T-helper 1 cell treated with Interleukin-12 subunit alpha and Interleukin-12 subunit beta and Interleukin-4 antibody, amounts not matched to agents 30 ng/mL and 1 ng/mL, for 36 hours (primary cell): ENCODE results near the gene AGAP5. TPM values are rescaled to one million over a fixed set of nuclear protein-coding genes. Genes with fewer than 3 reads are reported as not detected.

Experiments
- intact Hi-C: fragments of 100-400 bp; cut with micrococcal nuclease; formaldehyde crosslinking; loops from one replicate; pipeline ENCODE4 v1.15.1; 2024
- total RNA-seq: library from RNA; stranded (reverse); gene quantifications from 2 replicates; pipeline ENCODE4 v1.2.3, GENCODE V29; 2022

AGAP5 gene
- total RNA-seq, 1 donor from 2014 or later: 10.6 TPM

DNA sequence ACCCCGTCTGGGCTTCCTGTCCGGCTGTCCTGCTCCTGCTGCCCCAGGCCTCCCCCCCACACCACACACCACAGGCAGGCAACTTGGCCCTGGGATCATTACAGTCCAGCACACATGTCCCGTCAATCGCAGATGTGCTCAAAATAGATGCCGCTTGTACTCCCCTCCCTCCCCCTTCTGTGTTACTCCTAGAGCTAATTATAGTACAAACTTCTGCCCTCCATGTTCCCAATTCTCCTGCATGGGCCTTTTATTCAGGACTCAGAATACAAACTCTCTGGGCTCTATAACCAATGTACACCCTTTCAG is 42.0 kb downstream of the AGAP5 start, which contains the start of gene SYNPO2L:
Gene SYNPO2L (minus strand): TSS at position 40 of the 309 bp plus-strand sequence. CDS start 107 bp downstream, outside the sequence.
- intact Hi-C loops: no loop called here

DNA sequence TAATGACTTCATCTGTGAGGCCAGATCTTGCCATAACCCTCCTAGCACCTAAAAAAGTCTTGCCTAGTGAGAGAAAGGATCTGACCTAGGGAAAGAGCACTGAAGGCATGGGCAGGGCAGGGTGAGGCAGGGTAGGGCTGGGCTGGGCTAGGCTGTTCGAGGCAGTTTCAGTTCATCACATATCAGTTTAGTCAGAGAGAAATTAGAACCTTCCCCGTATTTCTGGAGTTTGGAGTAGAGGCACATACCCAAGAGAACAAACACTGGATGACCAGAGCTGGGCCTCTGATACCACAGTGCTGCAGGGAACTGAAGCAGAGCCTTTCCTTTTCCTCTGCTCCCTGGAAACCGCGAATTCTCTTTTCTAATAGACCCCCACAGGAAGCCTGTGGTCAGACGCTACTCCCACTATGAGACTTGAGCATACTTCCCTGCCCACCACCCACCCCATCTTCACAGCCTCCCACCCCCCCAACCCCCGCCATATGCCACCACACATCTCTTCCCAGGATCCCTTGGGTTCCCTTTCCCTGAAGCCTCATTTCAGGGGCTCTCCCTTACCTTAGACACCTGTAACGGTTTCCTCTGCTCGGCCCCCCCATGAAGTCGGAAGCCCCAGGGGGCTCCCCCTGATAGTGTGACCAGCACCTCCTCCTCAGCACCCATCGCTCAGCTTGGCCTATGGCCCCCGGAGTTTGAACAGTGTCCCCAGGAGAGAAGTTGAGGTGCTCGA is 42.5 kb downstream of the AGAP5 start:
- intact Hi-C loops: no loop called here

DNA sequence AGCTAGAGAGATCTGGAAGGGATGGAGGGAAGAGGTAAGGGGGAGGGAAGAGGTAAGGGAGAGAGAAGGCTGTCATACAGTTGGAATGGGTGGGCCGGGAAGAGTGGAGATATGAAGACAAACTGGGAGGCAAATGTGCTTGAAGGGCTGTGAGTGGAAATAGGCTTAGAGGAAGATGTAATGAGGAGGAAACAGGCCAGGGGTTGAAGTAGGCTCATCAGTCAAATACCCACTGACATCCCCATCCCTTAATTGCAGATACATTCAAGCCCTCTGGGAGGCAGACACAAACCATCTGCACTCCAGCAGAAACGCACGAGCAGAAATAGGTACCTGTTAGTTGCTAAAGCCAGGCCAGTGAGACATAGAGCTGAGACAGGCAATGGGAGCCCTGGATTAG is 44.2 kb downstream of the AGAP5 start:
- intact Hi-C loops: no loop called here

DNA sequence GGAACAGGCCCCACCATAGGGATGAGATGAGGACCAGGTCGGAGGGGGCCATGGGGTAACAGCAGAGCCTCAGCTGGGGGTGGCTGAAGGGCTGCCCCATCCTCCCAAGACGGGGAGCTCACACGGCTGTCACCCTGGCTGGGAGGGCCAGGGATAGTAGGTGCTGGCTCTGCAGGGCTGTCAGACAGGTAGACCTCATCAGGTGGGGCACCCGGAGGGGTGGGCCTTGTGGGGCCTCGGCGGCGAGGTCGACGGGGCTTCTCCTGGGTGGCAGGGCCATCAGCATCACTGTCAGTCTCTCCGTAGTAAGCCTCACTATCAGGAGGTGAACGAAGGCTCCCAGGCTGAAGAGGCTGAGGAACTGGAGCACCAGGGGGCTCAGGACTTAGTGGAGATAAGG is 44.7 kb downstream of the AGAP5 start:
- intact Hi-C loops: no loop called here

DNA sequence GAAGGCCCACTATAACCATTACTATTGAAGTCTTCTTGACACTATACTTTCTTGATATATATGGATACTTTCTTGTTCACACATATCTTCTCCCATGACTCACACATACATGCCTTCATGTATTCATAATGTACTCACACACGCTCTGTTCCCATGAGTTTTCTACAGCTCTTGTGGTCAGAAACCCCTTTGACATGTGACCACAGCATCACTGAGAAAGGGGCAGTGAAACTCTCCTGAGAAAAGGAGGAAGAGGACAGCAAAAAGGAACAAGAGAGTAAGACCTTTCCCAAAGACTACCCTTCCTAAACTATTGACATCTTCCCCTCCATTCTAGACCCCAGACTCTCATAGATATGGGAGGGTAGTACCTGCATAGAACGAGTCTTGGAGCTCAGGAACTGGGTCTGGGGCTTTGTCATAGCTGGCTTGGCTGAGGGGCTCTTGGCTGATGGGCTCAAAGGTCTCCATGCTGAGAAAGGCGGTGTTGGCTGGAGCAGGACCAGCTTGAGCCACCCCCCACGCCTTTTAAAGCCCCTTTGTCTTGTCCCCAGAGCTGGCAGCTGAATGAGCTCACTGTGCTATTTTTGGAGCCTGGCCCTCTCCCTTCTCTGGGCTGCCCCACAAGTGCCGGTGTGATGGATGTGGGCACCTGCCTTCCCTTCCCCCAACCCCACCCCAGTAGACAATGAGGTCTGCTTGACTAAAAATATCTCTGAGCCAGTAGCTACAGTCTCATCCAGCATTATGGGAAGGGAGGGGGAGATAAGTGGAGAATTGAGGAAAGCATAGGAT is 47.2 kb downstream of the AGAP5 start:
- intact Hi-C loops: no loop called here

DNA sequence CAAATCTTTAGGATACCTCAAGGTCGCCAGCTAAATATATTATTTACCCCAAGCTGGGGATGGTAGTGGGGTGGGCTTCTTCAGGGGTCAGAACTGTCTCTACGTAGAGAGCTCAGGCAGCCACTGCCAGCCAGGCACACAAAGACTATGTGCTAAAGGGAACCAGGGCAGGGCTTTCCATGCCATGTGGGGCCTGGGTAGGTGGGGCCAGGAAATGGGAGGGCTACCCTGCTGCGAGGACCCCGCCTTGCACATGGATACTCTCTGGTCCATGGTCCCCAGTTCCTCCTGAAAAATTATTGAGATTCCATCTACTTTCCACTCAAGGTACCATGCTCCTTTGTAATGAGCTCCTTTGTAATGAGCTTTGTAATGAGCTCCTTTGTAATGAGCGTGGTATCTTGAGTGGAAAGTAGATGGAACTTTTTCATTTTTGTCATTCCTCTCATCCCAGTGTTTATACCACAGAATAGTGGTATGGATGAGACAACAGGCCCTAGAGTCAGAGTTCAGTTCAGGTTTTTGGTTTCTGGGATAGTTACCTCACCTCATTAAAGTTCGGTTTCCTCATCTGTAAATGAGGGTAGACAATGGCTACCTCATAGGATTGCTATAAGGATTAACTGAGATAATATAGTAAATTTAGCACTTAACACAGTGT is 47.9 kb downstream of the AGAP5 start:
- intact Hi-C loops: no loop called here

GRCh38 chr10:73648975-73649829 is 48.7 kb downstream of the AGAP5 start:
- intact Hi-C loops: no loop called here

DNA sequence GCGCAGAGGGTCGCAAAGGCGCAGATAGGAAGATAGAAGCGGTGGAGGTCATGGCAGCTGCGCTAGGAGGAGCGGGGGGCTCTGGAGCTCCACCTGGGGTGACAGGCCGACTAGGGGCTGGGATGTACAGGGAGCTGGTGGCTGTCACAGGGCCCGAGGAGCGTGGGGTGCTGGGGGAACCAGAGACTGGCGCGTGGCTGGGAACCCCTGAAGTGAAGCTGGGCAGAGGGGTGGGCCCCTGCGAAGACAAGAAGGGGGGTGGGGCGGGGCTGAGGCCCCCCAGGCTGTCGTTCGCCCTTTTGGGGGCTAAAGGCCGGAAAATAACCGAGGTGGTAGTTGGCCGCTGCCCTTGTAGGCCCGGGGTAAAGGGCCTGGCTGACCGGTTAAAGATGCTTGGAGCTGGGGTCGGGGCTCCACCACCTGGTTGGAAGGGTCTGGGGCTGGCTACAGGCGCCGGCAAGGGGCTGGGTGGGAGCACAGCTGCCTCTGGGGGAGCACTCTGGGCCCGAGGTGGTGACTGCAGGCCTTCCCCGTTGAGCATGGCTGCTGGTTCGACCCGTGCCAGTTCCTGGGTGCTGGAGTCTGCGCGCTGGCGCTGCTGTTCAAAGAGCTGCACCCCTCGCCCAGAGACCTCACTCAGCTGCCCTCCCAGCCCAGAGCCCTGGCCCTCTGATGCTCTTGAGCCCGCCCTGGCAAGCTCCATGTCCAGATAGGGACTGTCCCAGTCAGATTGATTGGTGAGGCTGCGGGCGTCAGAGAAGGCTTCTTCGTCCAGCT is 49.8 kb downstream of the AGAP5 start:
- intact Hi-C loops: no loop called here

- intact Hi-C loops: no loop called here
Observed at GRCh38 chr10:73647211-73647874, 50.6 kb downstream of the AGAP5 start.

- intact Hi-C loops: no loop called here
Observed at GRCh38 chr10:73646598-73647041, 51.3 kb downstream of the AGAP5 start.

- intact Hi-C loops: no loop called here
Observed at GRCh38 chr10:73645251-73645650, 52.7 kb downstream of the AGAP5 start.

DNA sequence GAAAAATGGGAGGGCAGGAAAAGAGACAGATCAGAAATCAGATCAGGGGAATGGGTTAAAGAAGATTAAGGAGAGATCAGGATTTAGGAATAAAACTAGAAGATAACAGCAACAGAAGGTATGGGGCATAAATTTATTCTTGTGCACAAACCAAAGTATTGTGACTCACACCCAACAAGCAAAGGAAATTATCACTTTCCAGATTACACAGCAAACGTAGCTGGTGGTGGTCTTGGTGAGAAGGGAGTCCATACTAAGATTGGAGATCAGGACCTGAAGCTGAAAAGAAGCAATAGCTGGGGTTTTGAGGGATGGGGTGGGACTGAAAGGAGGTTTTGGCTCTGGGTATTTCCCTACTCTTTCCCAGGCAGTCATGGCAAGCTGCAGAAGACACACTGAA is 53.1 kb downstream of the AGAP5 start:
- intact Hi-C loops: loop anchor here (1.0 kb wide), 5 partner anchors 18 to 380 kb away; partner anchors contain the start of gene USP54

DNA sequence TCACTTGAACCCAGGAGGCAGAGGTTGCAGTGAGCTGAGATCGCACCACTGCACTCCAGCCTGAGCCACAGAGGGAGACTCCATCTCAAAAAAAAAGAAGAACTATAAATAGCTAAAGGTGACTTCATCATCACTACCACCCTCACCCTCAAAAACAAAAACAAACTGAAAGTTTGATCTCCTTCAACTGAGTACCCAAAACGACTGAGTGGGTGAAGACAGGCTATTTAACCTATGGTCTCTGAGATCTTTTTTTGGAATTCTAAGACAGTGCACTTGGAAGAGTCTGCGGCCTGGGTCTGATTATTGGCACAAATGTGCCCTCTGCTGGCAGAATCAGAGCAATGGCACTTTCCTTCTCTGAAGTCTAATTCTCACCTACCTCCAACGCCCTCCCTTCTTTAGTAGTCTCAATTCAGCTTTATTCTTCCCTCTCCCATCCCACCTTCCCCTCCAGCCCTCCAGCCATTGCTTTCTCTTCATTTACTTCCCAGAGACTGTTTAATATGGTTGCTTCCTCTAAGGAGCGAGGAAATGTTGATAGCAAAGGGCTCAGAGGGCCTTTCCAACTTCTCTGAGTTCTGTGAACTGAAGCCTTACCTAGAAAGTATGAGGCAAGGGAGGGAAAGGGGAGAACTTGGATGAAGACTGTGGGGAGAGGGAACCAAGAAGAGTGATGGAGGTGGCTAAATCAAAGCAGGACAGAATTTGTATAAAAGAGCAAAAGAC is 53.7 kb downstream of the AGAP5 start:
- intact Hi-C loops: loop anchor here (1.0 kb wide), 5 partner anchors 18 to 380 kb away; partner anchors contain the start of gene USP54

- intact Hi-C loops: no loop called here
Observed at GRCh38 chr10:73643362-73643761, 54.5 kb downstream of the AGAP5 start.

GRCh38 chr10:73641328-73642060 is 56.4 kb downstream of the AGAP5 start, which contains the start of gene MYOZ1:
TSS of gene MYOZ1 (minus strand) at chr10:73641474. CDS start at chr10:73640017, 1,457 bp downstream.
- intact Hi-C loops: no loop called here

DNA sequence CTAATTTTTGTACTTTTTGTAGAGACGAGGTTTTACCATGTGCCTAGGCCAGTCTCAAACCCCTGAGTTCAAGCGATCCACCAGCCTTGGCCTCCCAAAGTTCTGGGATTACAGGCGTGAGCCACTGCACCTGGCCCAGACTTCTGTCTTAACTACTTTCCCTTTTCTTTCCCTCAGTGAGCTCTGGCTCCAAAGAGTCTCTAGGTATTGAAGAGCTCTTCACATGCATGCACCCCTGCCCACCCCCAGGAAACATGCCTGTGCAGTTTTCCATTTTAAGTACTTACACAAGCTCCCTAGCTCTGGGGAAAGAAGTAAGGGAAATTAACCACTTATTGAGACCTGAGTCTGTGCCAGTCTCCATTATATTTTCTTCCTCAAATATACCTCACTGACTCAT is 58.6 kb downstream of the AGAP5 start:
- intact Hi-C loops: no loop called here

GRCh38 chr10:73635781-73636180 is 62.1 kb downstream of the AGAP5 start:
- intact Hi-C loops: no loop called here

- intact Hi-C loops: no loop called here
Observed at GRCh38 chr10:73634421-73634820, 63.5 kb downstream of the AGAP5 start.
